HFFc6 (cell line): Measurements from ENCODE around the gene SMAD2. TPM values are rescaled to one million over a fixed set of nuclear protein-coding genes. Genes with fewer than 3 reads are reported as not detected.

ENCODE experiments used
- DNase-seq: peaks from one replicate; pipeline ENCODE4 v3.0.0-alpha.2; 2018
- H3K27ac Mint-ChIP-seq: 2 replicates; pipeline ENCODE4 v1.8.0; 2020; ENCODE audit warnings: mild to moderate bottlenecking, mixed read lengths
- H3K27me3 Mint-ChIP-seq: 2 replicates; pipeline ENCODE4 v1.8.0; 2021; ENCODE audit warnings: mild to moderate bottlenecking, moderate library complexity, mixed read lengths; ENCODE audit not compliant: insufficient read depth
- H3K36me3 Mint-ChIP-seq: 2 replicates; pipeline ENCODE4 v1.8.0; 2021; ENCODE audit warnings: low read depth, mixed read lengths
- H3K4me1 Mint-ChIP-seq: 2 replicates; pipeline ENCODE4 v1.8.0; 2020; ENCODE audit warnings: low read depth, mixed read lengths
- H3K4me3 Mint-ChIP-seq: 2 replicates; pipeline ENCODE4 v1.8.0; 2020; ENCODE audit warnings: mild to moderate bottlenecking, moderate library complexity, mixed read lengths
- H3K9me3 Mint-ChIP-seq: 2 replicates; pipeline ENCODE4 v1.8.0; 2020; ENCODE audit warnings: mild to moderate bottlenecking, mixed read lengths
- CTCF ChIP-seq: fragments of 200-600 bp; sonication (generic); IDR thresholded peaks from 2 replicates; pipeline ENCODE4 v1.5.0; 2021; ENCODE audit warnings: antibody characterized with exemption, mild to moderate bottlenecking
- total RNA-seq, 6 experiments: library from RNA; stranded (reverse); fragmentation: NEBNext Ultra II Directional; extraction: Animal tissue kit (Norgen Biotek cat#: 25700); gene quantifications; 2 replicates in 1 of 6; 3 replicates in 5 of 6; pipeline ENCODE4 v1.2.3, GENCODE V29; 2021

Gene SMAD2
- total RNA-seq, 6 experiments from 2014 or later = 99.3 to 116 (median 108) TPM

- no peak for TF ChIP-seq CTCF
- Mint-ChIP-seq H3K9me3 (no peaks in the 10 kb centered on the region), H3K36me3 (peaks cover 4% of the 10 kb centered on the region; the same call in 1 of the 2 replicates), H3K4me1 (peaks cover 33% of the 10 kb centered on the region), H3K27me3 (no peaks in the 10 kb centered on the region), H3K4me3 (no peak overlapping the region), H3K27ac (peak overlapping the region; percentile 35; the same call in 1 of the 2 replicates)
- no peak for DNase-seq
Observed at GRCh38 chr18:47873625-47874024, 56.8 kb downstream of the SMAD2 start.

- TF ChIP-seq CTCF = no peak
- H3K36me3 Mint-ChIP-seq = peaks cover 8% of the 10 kb centered on the region
- no peak overlapping the region for H3K4me3 Mint-ChIP-seq
- H3K27me3 Mint-ChIP-seq = no peaks in the 10 kb centered on the region
- H3K4me1 Mint-ChIP-seq = peaks cover 28% of the 10 kb centered on the region
- no peak overlapping the region for H3K27ac Mint-ChIP-seq
- no peak for DNase-seq
- H3K9me3 Mint-ChIP-seq = no peaks in the 10 kb centered on the region
Observed at GRCh38 chr18:47872426-47872825, 58.0 kb downstream of the SMAD2 start.

- TF ChIP-seq CTCF = no peak
- Mint-ChIP-seq H3K27ac (no peak overlapping the region), H3K4me3 (no peak overlapping the region), H3K27me3 (no peaks in the 10 kb centered on the region), H3K4me1 (peaks cover 28% of the 10 kb centered on the region), H3K36me3 (peaks cover 8% of the 10 kb centered on the region), H3K9me3 (no peaks in the 10 kb centered on the region)
- no peak for DNase-seq
Observed at GRCh38 chr18:47871288-47871687, 59.2 kb downstream of the SMAD2 start.

- Mint-ChIP-seq H3K36me3 (peaks cover 8% of the 10 kb centered on the region), H3K27me3 (no peaks in the 10 kb centered on the region), H3K27ac (no peak overlapping the region), H3K4me1 (peaks cover 28% of the 10 kb centered on the region), H3K4me3 (no peak overlapping the region), H3K9me3 (no peaks in the 10 kb centered on the region)
- TF ChIP-seq CTCF = no peak
- DNase-seq = no peak
Observed at GRCh38 chr18:47870605-47871004, 59.9 kb downstream of the SMAD2 start.

- H3K4me1 Mint-ChIP-seq = peaks cover 22% of the 10 kb centered on the region
- no peak for DNase-seq
- H3K36me3 Mint-ChIP-seq = peaks cover 11% of the 10 kb centered on the region
- no peaks in the 10 kb centered on the region for H3K27me3 Mint-ChIP-seq
- H3K27ac Mint-ChIP-seq = no peak overlapping the region
- H3K4me3 Mint-ChIP-seq = no peak overlapping the region
- no peaks in the 10 kb centered on the region for H3K9me3 Mint-ChIP-seq
- no peak for TF ChIP-seq CTCF
Observed at GRCh38 chr18:47868744-47869143, 61.7 kb downstream of the SMAD2 start.

- H3K27me3 Mint-ChIP-seq = no peaks in the 10 kb centered on the region
- H3K27ac Mint-ChIP-seq = no peak overlapping the region
- peaks cover 8% of the 10 kb centered on the region; the same call in 1 of the 2 replicates for H3K4me1 Mint-ChIP-seq
- no peak for DNase-seq
- TF ChIP-seq CTCF = no peak
- no peaks in the 10 kb centered on the region for H3K9me3 Mint-ChIP-seq
- no peak overlapping the region for H3K4me3 Mint-ChIP-seq
- H3K36me3 Mint-ChIP-seq = peaks cover 15% of the 10 kb centered on the region
Observed at GRCh38 chr18:47865183-47865582, 65.3 kb downstream of the SMAD2 start.
